Measurements from ENCODE around the gene CACTIN.

DNA sequence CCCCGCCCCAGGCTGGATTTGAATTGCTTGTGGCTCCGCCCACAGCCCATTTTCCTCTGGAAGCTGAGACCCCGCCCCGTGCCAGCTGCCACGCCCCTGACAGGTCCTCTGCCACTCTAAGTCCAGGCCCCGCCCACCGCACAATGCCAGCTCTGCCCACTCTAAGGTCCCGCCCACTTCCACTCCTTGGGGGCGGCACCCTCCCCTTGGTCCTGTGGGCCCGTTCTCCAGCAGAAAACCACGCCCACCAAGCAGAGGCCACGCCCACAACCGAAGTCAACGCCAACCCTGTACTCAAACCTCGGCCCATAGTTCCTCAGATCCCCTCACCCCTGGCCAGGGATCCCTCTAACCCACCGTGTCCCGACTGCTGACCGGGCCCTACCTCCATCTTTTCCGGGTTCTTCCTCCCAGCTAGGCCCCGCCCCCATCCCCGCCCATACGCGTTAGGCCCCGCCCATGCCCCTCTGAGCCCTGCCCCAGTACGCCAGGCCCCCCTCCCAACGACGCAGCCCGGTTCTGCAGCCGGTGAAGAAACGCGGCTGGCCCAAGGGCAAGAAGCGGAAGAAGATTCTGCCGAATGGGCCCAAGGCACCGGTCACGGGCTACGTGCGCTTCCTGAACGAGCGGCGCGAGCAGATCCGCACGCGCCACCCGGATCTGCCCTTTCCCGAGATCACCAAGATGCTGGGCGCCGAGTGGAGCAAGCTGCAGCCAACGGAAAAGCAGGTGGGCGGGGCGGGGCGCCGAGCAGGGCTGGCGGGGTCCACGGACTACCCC, 52.5 kb downstream of the CACTIN start:
- TF ChIP-seq, protein P1, sequence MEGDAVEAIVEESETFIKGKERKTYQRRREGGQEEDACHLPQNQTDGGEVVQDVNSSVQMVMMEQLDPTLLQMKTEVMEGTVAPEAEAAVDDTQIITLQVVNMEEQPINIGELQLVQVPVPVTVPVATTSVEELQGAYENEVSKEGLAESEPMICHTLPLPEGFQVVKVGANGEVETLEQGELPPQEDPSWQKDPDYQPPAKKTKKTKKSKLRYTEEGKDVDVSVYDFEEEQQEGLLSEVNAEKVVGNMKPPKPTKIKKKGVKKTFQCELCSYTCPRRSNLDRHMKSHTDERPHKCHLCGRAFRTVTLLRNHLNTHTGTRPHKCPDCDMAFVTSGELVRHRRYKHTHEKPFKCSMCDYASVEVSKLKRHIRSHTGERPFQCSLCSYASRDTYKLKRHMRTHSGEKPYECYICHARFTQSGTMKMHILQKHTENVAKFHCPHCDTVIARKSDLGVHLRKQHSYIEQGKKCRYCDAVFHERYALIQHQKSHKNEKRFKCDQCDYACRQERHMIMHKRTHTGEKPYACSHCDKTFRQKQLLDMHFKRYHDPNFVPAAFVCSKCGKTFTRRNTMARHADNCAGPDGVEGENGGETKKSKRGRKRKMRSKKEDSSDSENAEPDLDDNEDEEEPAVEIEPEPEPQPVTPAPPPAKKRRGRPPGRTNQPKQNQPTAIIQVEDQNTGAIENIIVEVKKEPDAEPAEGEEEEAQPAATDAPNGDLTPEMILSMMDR (IDR thresholded peaks at IDR 0.05), result no peak
- no peak for TF ChIP-seq POLR2A (IDR thresholded peaks at IDR 0.05)
